Measurements from ENCODE around the gene DPP6. TPM values are rescaled to one million over a fixed set of nuclear protein-coding genes. Genes with fewer than 3 reads are reported as not detected.

The DPP6 gene
- total RNA-seq, 2 donors from 2014 or later: 0.99 to 1.8 TPM

DNA sequence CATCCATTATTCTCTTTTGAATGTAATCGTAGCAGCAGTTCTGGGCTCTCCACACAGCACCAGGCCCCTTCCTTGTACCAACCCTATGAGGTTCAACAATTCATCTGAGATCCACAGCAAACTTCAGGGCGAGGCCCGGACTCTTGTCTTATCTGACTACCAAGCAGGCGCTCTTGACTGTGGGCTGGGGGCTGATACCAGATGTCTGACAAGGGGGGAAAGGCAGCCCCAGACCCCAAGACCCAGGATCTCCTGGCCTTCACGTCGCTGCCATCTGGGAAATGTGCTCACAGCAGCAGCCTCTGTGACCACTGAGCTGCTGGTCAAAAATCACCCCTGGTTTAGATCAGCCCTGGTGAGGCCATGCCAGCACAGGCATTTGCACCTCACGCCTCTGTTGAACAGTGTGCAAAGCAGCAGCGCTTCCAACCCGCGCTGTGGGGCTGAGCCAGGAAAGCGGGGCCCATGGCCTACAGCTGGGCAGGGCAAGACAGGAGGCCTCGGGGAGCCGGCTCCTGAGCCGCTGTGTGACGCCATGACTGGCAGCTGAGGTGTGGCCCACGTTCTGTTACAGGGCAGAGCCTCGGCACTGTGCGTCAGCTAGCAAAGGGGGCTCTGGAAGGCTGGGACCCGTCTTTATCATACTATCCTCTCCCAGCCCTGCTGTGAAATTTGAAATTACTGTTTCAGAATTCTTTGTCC is 806.8 kb downstream of the DPP6 start:
- no peaks in the 10 kb centered on the region for H3K4me1 ChIP-seq
- no peaks in the 10 kb centered on the region for H3K27me3 ChIP-seq
- TF ChIP-seq, protein P1, sequence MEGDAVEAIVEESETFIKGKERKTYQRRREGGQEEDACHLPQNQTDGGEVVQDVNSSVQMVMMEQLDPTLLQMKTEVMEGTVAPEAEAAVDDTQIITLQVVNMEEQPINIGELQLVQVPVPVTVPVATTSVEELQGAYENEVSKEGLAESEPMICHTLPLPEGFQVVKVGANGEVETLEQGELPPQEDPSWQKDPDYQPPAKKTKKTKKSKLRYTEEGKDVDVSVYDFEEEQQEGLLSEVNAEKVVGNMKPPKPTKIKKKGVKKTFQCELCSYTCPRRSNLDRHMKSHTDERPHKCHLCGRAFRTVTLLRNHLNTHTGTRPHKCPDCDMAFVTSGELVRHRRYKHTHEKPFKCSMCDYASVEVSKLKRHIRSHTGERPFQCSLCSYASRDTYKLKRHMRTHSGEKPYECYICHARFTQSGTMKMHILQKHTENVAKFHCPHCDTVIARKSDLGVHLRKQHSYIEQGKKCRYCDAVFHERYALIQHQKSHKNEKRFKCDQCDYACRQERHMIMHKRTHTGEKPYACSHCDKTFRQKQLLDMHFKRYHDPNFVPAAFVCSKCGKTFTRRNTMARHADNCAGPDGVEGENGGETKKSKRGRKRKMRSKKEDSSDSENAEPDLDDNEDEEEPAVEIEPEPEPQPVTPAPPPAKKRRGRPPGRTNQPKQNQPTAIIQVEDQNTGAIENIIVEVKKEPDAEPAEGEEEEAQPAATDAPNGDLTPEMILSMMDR (IDR thresholded peaks at IDR 0.05): no peak
- no peak for TF ChIP-seq POLR2A (IDR thresholded peaks at IDR 0.05)
- intact Hi-C loops (cut with DNase I): no loop called here
- H3K27ac ChIP-seq: no peak overlapping the region
- no peaks in the 10 kb centered on the region for H3K9me3 ChIP-seq
- no peak for ATAC-seq
- no peak overlapping the region for H3K4me3 ChIP-seq
- no peaks in the 10 kb centered on the region for H3K36me3 ChIP-seq (replicated peaks in 1 of 2; ENCODE audit: insufficient read depth in 1 of 2, low read depth in 2 of 2)
- 91 to 92% methylated on average over 11 to 19 of the region's 19 CpGs for WGBS, 2 donors
- no peak for DNase-seq

DNA sequence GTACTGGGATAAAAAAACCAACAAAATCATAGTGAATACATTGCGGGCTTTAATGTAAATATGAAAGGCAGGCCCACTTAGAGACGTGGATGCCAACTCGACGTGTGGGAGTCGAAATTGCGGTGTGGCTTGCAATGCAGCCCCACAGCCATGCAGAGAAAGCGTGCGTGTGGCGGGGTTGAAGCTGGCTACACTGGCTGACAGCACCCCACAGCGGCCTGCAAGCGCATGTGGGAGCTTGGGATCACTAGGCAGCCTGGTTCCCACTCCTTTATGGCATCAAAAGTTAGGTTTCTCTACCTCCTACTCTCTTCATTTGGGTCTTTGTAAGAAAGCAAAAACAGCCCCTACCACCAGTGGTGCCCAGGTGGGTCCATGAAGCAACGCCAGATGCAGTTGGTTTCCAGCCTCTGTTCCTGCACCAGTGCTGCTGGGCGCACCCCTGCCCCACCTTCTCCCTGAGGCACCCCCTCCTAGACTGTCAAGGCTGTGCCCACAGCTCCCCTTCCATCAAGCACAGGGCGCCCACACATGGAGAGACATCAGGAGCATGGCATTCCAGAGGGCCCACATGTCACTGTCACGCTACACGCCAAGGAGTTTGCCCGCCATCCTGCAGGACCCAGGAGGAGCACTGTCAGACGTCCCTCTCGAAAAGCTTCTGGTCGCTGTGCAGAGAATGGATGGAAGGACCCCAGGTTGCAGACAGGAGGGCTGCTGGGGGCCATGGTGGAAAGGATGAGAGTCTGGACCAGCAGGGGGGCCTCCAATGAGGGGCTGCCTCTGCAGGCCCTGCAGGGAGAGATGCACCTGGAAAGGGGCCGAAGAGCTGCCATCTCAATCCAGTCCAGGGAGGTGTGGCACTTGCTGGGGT is 807.8 kb downstream of the DPP6 start:
- 83 to 89% methylated on average over 16 to 21 of the region's 21 CpGs for WGBS, 2 donors
- Histone ChIP-seq H3K4me3 (no peak overlapping the region), H3K27me3 (no peaks in the 10 kb centered on the region), H3K36me3 (replicated peaks in 1 of 2; ENCODE audit: insufficient read depth in 1 of 2, low read depth in 2 of 2) (no peaks in the 10 kb centered on the region), H3K9me3 (no peaks in the 10 kb centered on the region), H3K27ac (no peak overlapping the region), H3K4me1 (no peaks in the 10 kb centered on the region)
- DNase-seq (no peak), ATAC-seq (no peak)
- intact Hi-C loops (cut with DNase I): loop anchor here (10.0 kb wide), 1 partner anchor 55 kb away; no protein-coding TSS in a partner anchor
- TF ChIP-seq, protein P1 (IDR thresholded peaks at IDR 0.05): no peak

DNA sequence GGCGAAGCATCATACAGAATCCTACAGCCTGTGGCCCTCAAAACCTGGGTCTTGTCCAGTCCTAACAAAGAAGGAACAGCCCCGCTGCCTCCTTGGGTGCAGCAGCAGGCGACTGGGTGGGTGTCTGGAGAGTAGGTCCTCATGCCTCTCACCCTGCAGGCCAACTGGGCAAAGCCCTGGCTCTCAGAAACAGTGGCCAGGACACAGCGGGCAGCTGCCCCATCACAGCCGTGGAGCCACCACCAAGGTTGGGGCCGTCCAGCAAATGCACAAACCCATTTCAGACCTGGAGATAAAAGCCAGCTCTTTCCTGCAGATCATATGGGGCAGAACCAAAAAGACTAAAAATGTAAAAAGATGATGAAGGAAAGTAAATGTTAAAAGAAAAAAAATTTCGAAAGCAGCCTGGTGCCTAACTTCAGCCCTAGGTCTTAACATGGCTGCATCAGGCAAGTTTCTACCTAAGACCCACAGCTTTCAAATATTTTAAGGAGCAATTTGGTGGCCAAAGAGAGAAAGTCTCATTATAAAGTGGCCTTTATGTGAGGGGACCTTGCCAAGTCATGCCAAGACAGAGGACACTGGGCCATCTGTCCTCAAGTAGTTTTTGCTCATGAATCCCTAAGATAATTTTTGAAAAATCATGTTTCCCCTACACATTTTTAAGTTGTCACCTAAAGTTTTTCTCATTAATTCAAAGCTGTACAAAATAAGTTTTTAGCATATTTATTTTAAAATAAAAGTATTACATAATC is 808.6 kb downstream of the DPP6 start:
- Histone ChIP-seq H3K9me3 (no peaks in the 10 kb centered on the region), H3K4me1 (no peaks in the 10 kb centered on the region), H3K27ac (no peak overlapping the region), H3K27me3 (no peaks in the 10 kb centered on the region), H3K36me3 (replicated peaks in 1 of 2; ENCODE audit: insufficient read depth in 1 of 2, low read depth in 2 of 2) (no peaks in the 10 kb centered on the region), H3K4me3 (no peak overlapping the region)
- 74 to 85% methylated on average over 6 to 7 of the region's 7 CpGs for WGBS, 2 donors
- intact Hi-C loops (cut with DNase I): loop anchor here (10.0 kb wide), 1 partner anchor 56 kb away; no protein-coding TSS in a partner anchor
- DNase-seq: no peak
- TF ChIP-seq, protein P1 (IDR thresholded peaks at IDR 0.05): no peak
- no peak for TF ChIP-seq POLR2A (IDR thresholded peaks at IDR 0.05)
- no peak for ATAC-seq

DNA sequence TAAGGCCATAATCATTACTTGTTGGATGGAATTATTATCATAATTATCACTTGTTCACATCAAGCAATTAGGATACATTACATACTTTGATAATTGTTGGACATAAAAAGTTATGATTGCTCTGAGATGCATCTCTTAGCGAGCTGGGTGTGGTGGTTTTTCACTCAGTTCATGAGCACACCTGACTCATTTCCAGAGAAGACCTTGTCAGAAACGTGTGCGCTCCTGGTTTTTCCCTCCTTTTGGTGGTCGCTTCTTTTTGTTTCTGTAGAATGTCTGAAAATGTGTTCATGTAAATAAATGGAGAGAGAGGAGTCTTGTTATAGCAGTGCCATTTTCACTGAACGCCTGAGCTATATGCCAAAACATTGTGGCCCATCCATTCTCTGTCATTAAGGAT is 809.4 kb downstream of the DPP6 start:
- intact Hi-C loops (cut with DNase I): loop anchor here (10.0 kb wide), 1 partner anchor 57 kb away; no protein-coding TSS in a partner anchor
- Histone ChIP-seq H3K36me3 (replicated peaks in 1 of 2; ENCODE audit: insufficient read depth in 1 of 2, low read depth in 2 of 2) (no peaks in the 10 kb centered on the region), H3K4me3 (no peak overlapping the region), H3K27ac (no peak overlapping the region), H3K4me1 (no peaks in the 10 kb centered on the region), H3K9me3 (no peaks in the 10 kb centered on the region), H3K27me3 (no peaks in the 10 kb centered on the region)
- DNase-seq (no peak), ATAC-seq (no peak)
- TF ChIP-seq, protein P1 (IDR thresholded peaks at IDR 0.05): no peak
- TF ChIP-seq POLR2A (IDR thresholded peaks at IDR 0.05): no peak
- WGBS, 2 donors: 58 to 63% methylated on average over 5 of the region's 5 CpGs
